Measurements from ENCODE around the gene GAK. TPM values are rescaled to one million over a fixed set of nuclear protein-coding genes. Genes with fewer than 3 reads are reported as not detected.

The GAK gene
- total and polyA plus RNA-seq, 2 of the 4 experiments (the other 2 are of a cell fraction), result 45.1 to 133 TPM

DNA sequence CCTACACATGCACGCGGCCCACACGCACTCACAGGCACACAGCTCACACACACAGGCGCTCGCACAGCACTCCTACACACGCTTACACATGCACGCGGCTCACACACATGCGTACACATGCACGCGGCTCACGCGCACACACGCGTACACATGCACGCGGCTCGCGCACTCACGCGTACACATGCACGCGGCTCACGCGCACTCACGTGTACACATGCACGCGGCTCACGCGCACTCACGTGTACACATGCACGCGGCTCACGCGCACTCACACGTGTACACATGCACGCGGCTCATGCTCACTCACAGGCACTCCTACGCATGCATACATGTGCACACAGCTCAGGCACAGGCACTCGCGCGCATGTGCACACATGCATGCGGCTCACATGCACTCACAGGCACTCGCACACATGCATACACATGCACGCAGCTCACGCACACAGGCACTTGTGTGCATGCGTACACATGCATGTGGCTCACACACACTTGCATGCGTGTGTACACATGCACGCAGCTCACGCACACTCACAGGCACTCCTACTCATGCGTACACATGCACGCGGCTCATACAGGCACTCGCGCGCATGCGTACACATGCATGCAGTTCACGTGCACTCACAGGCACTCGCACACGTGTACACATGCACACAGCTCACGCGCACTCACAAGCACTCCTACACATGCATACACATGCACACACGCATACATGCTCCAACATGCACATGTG is 44.9 kb downstream of the GAK start:
- no peak overlapping the region for H2AK5ac ChIP-seq (ENCODE audit: low read depth, low read length)
- DNase-seq (no peak), ATAC-seq (ENCODE audit: low read depth) (no peak)
- no peaks in the 10 kb centered on the region for H3K4me1 ChIP-seq (ENCODE audit: control insufficient read depth, insufficient read depth, low read length)
- intact Hi-C loops (cut with micrococcal nuclease) (no loop called here), dilution Hi-C loops (cut with HindIII; ENCODE audit: low sequenced_read_pairs, unreplicated experiment) (no loop called here), in situ Hi-C loops (cut with MboI; ENCODE audit: low sequenced_read_pairs) (no loop called here)
- H3K27me3 ChIP-seq (ENCODE audit: control insufficient read depth, insufficient read depth, low read length), result no peaks in the 10 kb centered on the region
- H2AK9ac ChIP-seq (replicated peaks; ENCODE audit: low read depth, low read length, poor library complexity), result no peak overlapping the region
- peaks cover 8% of the 10 kb centered on the region for H3K9me1 ChIP-seq (ENCODE audit: insufficient read depth, low read length)
- no peak overlapping the region for H3K4me3 ChIP-seq (ENCODE audit: insufficient read depth, low read depth, low read length)
- H3K9ac ChIP-seq (ENCODE audit: low read depth, low read length), result no peak overlapping the region
- no peak overlapping the region for H2BK15ac ChIP-seq (ENCODE audit: low read depth, low read length)
- H4K20me1 ChIP-seq (ENCODE audit: insufficient read depth, low read length), result peaks cover 11% of the 10 kb centered on the region
- 95% methylated on average over 58 of the region's 63 CpGs; no CpG with 5 or more reads in 1 of the 2 experiments for WGBS, 2 experiments (ENCODE audit: extremely low coverage in 2 of 2, insufficient read length in 1 of 2)
- H2BK20ac ChIP-seq (ENCODE audit: low read depth, low read length), result no peak overlapping the region
- H3K56ac ChIP-seq (ENCODE audit: extremely low read depth, insufficient read depth, low read length), result no peak overlapping the region
- H2AFZ ChIP-seq (replicated peaks; ENCODE audit: low read length, poor library complexity), result no peak overlapping the region
- no TSS peak for BruUV-seq (replicated peaks)
- H3K27ac ChIP-seq (ENCODE audit: insufficient read depth, low read length), result no peak overlapping the region
- peaks cover 68% of the 10 kb centered on the region for H3K36me3 ChIP-seq (ENCODE audit: control insufficient read depth, insufficient read depth, low read length)
- no peak overlapping the region for H3K4me2 ChIP-seq (ENCODE audit: low read depth, low read length)
- no peak overlapping the region for H3K14ac ChIP-seq (replicated peaks; ENCODE audit: low read depth, low read length)
- TF ChIP-seq CHD1 (IDR thresholded peaks at IDR 0.05; ENCODE audit: low read depth, low read length) (no peak), NFE2L2 (IDR thresholded peaks at IDR 0.05; ENCODE audit: low read depth, low read length) (no peak), RFX5 (IDR thresholded peaks at IDR 0.05; ENCODE audit: low read depth, low read length) (no peak), POLR2A (IDR thresholded peaks at IDR 0.05; ENCODE audit: low read depth, low read length) (no peak), FOS (IDR thresholded peaks at IDR 0.05; ENCODE audit: low read depth, low read length) (no peak), BHLHE40 (IDR thresholded peaks at IDR 0.05; ENCODE audit: low read depth, low read length) (no peak), CEBPB (IDR thresholded peaks at IDR 0.05; ENCODE audit: low read depth, low read length) (no peak), SMC3 (IDR thresholded peaks at IDR 0.05; ENCODE audit: low read depth, low read length) (no peak), RAD21 (IDR thresholded peaks at IDR 0.05; ENCODE audit: low read length) (no peak), MAFK (IDR thresholded peaks at IDR 0.05; ENCODE audit: low read depth, low read length) (no peak), RCOR1 (IDR thresholded peaks at IDR 0.05; ENCODE audit: insufficient replicate concordance, low read length) (no peak), MXI1 (IDR thresholded peaks at IDR 0.05; ENCODE audit: borderline replicate concordance, low read depth, low read length) (no peak)
- TF ChIP-seq, protein P1, sequence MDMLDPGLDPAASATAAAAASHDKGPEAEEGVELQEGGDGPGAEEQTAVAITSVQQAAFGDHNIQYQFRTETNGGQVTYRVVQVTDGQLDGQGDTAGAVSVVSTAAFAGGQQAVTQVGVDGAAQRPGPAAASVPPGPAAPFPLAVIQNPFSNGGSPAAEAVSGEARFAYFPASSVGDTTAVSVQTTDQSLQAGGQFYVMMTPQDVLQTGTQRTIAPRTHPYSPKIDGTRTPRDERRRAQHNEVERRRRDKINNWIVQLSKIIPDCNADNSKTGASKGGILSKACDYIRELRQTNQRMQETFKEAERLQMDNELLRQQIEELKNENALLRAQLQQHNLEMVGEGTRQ (IDR thresholded peaks at IDR 0.05; ENCODE audit: low read depth, low read length), result no peak
- TF ChIP-seq, protein P2, sequence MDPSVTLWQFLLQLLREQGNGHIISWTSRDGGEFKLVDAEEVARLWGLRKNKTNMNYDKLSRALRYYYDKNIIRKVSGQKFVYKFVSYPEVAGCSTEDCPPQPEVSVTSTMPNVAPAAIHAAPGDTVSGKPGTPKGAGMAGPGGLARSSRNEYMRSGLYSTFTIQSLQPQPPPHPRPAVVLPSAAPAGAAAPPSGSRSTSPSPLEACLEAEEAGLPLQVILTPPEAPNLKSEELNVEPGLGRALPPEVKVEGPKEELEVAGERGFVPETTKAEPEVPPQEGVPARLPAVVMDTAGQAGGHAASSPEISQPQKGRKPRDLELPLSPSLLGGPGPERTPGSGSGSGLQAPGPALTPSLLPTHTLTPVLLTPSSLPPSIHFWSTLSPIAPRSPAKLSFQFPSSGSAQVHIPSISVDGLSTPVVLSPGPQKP (IDR thresholded peaks at IDR 0.05; ENCODE audit: borderline replicate concordance, low read depth, low read length), result no peak
- TF ChIP-seq, protein P3, sequence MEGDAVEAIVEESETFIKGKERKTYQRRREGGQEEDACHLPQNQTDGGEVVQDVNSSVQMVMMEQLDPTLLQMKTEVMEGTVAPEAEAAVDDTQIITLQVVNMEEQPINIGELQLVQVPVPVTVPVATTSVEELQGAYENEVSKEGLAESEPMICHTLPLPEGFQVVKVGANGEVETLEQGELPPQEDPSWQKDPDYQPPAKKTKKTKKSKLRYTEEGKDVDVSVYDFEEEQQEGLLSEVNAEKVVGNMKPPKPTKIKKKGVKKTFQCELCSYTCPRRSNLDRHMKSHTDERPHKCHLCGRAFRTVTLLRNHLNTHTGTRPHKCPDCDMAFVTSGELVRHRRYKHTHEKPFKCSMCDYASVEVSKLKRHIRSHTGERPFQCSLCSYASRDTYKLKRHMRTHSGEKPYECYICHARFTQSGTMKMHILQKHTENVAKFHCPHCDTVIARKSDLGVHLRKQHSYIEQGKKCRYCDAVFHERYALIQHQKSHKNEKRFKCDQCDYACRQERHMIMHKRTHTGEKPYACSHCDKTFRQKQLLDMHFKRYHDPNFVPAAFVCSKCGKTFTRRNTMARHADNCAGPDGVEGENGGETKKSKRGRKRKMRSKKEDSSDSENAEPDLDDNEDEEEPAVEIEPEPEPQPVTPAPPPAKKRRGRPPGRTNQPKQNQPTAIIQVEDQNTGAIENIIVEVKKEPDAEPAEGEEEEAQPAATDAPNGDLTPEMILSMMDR (conservative IDR thresholded peaks at IDR 0.05; ENCODE audit: low read depth, low read length), result no peak
- POLR2A ChIA-PET (ENCODE audit: unreplicated experiment), result no interaction called here
- H3K9me3 ChIP-seq (ENCODE audit: control insufficient read depth, insufficient read depth, low read length), result no peaks in the 10 kb centered on the region
- H3K18ac ChIP-seq (ENCODE audit: low read depth, low read length), result no peak overlapping the region
- H4K8ac ChIP-seq (ENCODE audit: low read depth in 2 of 2, low read length in 2 of 2), result no peak overlapping the region
- H4K5ac ChIP-seq (ENCODE audit: low read depth, low read length), result no peak overlapping the region
- peaks cover 2 to 10% of the 10 kb centered on the region in 2 experiments; a peak in 3 of 4 replicates for H3K79me1 ChIP-seq (ENCODE audit: low read depth in 1 of 2, low read length in 2 of 2)
- H2BK120ac ChIP-seq (ENCODE audit: low read depth, low read length), result no peak overlapping the region
- H3K23ac ChIP-seq (ENCODE audit: low read depth, low read length), result no peak overlapping the region
- no peak overlapping the region for H3K4ac ChIP-seq (ENCODE audit: low read depth, low read length)
- no peak overlapping the region for H2BK5ac ChIP-seq (ENCODE audit: low read depth, low read length, poor library complexity, severe bottlenecking)
- no peak overlapping the region for H4K91ac ChIP-seq (ENCODE audit: insufficient read depth, low read depth, low read length)
- CTCF ChIA-PET, result no interaction called here

Measured in IMR-90 (cell line).